Panc1 (cell line): ENCODE data around the gene MOSMO. TPM values are rescaled to one million over a fixed set of nuclear protein-coding genes. Genes with fewer than 3 reads are reported as not detected.

ENCODE experiments used
- ATAC-seq: fragments of 200-7000 bp; cut with Tn5 transposase; 2 replicates; pipeline ENCODE4 v1.9.1; 2020; ENCODE audit warnings: mild to moderate bottlenecking, moderate library complexity
- BruUV-seq: library from RNA; stranded (reverse); fragments of 400-500 nt; replicated peaks from 2 replicates; lab custom pipeline; 2021; lab: Mats Ljungman, UMichigan
- CTCF ChIA-PET: fragments of 300-600 bp; sonication (Branson Sonifier 250); formaldehyde crosslinking; loops from one replicate; lab custom pipeline; 2022; ENCODE audit warnings: antibody characterized with exemption; lab: Charles Lee
- POLR2A ChIA-PET: fragments of 300-600 bp; sonication (Branson Sonifier 250); formaldehyde crosslinking; loops from one replicate; lab custom pipeline; 2022; ENCODE audit warnings: antibody characterized with exemption; lab: Charles Lee
- DNase-seq: peaks from one replicate; pipeline ENCODE4 v3.0.0-alpha.2; 2010; ENCODE audit warnings: low read depth, low spot score
- H3K27ac ChIP-seq: 2 replicates; pipeline ENCODE4 v1.5.1; 2011; ENCODE audit warnings: mild to moderate bottlenecking, low read length, inconsistent platforms
- H3K27me3 ChIP-seq: fragments of 200-500 bp; sonication (Bioruptor generic); 2 replicates; pipeline ENCODE4 v1.6.0; 2014; ENCODE audit warnings: low read length, inconsistent platforms; ENCODE audit not compliant: control insufficient read depth, insufficient read depth
- H3K36me3 ChIP-seq: fragments of 200-500 bp; sonication (Bioruptor generic); 2 replicates; pipeline ENCODE4 v1.5.1; 2014; ENCODE audit warnings: inconsistent platforms, mild to moderate bottlenecking, low read length, moderate library complexity; ENCODE audit not compliant: control insufficient read depth, insufficient read depth
- H3K4me1 ChIP-seq: 2 replicates; pipeline ENCODE4 v1.5.1; 2011; ENCODE audit warnings: inconsistent platforms, mild to moderate bottlenecking, low read length, moderate library complexity; ENCODE audit not compliant: control insufficient read depth, insufficient read depth
- H3K4me3 ChIP-seq, 2 experiments: 2 replicates each; pipeline ENCODE4 v1.5.1; 2011 to 2012; ENCODE audit warnings: low read depth in 2 of 2, low read length in 2 of 2, mild to moderate bottlenecking in 2 of 2, inconsistent platforms in 1 of 2, moderate library complexity in 1 of 2
- H3K9me3 ChIP-seq: fragments of 200-500 bp; sonication (Bioruptor generic); 2 replicates; pipeline ENCODE4 v1.5.1; 2014; ENCODE audit warnings: low read depth, mild to moderate bottlenecking, inconsistent platforms, low read length, moderate library complexity; ENCODE audit not compliant: control insufficient read depth, insufficient read depth
- POLR2AphosphoS5 ChIP-seq: IDR thresholded peaks from 2 replicates; pipeline ENCODE4 v1.6.1; 2012; ENCODE audit warnings: mild to moderate bottlenecking, low read depth, low read length, moderate library complexity
- SIN3A ChIP-seq: IDR thresholded peaks from 2 replicates; pipeline ENCODE4 v1.6.1; 2012; ENCODE audit warnings: low read depth, mild to moderate bottlenecking, low read length, moderate library complexity, borderline replicate concordance; ENCODE audit not compliant: insufficient read depth
- TCF7L2 ChIP-seq: IDR thresholded peaks from 2 replicates; pipeline ENCODE4 v1.6.1; 2011; ENCODE audit warnings: mild to moderate bottlenecking, low read depth, low read length, inconsistent platforms
- in situ Hi-C: cut with HindIII; loops from 2 replicates; pipeline ENCODE4 v1.10.0; 2016; ENCODE audit warnings: low sequenced_read_pairs, low pct_unique_long_range_greater_than_20kb
- intact Hi-C: fragments of 100-400 bp; cut with micrococcal nuclease; formaldehyde crosslinking; loops from one replicate; pipeline ENCODE4 v1.10.0; 2022; ENCODE audit not compliant: unreplicated experiment
- total RNA-seq: library from RNA; stranded (reverse); gene quantifications from one replicate; pipeline ENCODE4 v1.2.1, GENCODE V29; 2021; ENCODE audit not compliant: unreplicated experiment
- TF ChIP-seq, protein P1 (sequence below), 2 experiments: IDR thresholded peaks; 2 replicates each; pipeline ENCODE4 v1.6.1; 2011 to 2012; ENCODE audit warnings: low read depth in 2 of 2, control low read depth in 1 of 2, low read length in 1 of 2, mild to moderate bottlenecking in 1 of 2, moderate library complexity in 1 of 2; ENCODE audit not compliant: insufficient read depth in 1 of 2
- TF ChIP-seq, protein P2 (sequence below): fragments of 450-650 bp; IDR thresholded peaks from 2 replicates; pipeline ENCODE4 v1.5.1; 2017; ENCODE audit warnings: mild to moderate bottlenecking

MOSMO gene
- total RNA-seq, 1 experiment from 2014 or later = 20.6 TPM

DNA sequence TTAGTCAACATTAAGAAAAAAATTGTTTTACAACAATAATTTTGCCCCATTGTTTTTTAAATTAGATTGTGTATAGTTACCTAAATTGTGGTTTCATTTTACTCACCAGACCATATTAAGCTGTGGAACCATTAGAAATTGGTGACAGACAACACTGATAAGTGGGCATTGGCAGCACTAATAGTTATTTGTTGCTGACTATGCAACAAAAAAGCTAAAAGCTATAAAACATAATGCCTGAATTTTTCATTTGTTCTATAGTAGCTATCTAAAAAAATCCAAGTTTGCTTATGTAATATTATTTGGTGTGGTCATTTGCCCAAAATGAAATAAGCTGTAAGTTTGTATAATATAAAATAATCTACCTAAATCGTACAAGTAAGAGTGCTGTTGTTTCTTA lies 70.7 kb downstream of the MOSMO start:
- Histone ChIP-seq H3K27me3 (no peaks in the 10 kb centered on the region), H3K36me3 (peaks cover 6% of the 10 kb centered on the region; the same call in 1 of the 2 replicates), H3K27ac (no peak overlapping the region), H3K4me3 (no peak overlapping the region), H3K4me1 (peaks cover 5% of the 10 kb centered on the region; the same call in 1 of the 2 replicates), H3K9me3 (no peaks in the 10 kb centered on the region)
- CTCF ChIA-PET = interaction anchor here (0.6 to 2.0 kb wide), 8 partner anchors 20 to 119 kb away, joined by 3 to 34 read pairs (median 6); partner anchors contain the start of gene PDZD9
- DNase-seq (no peak), ATAC-seq (no peak)
- intact Hi-C loops = no loop called here
- POLR2A ChIA-PET = no interaction called here
- TF ChIP-seq, protein P1, sequence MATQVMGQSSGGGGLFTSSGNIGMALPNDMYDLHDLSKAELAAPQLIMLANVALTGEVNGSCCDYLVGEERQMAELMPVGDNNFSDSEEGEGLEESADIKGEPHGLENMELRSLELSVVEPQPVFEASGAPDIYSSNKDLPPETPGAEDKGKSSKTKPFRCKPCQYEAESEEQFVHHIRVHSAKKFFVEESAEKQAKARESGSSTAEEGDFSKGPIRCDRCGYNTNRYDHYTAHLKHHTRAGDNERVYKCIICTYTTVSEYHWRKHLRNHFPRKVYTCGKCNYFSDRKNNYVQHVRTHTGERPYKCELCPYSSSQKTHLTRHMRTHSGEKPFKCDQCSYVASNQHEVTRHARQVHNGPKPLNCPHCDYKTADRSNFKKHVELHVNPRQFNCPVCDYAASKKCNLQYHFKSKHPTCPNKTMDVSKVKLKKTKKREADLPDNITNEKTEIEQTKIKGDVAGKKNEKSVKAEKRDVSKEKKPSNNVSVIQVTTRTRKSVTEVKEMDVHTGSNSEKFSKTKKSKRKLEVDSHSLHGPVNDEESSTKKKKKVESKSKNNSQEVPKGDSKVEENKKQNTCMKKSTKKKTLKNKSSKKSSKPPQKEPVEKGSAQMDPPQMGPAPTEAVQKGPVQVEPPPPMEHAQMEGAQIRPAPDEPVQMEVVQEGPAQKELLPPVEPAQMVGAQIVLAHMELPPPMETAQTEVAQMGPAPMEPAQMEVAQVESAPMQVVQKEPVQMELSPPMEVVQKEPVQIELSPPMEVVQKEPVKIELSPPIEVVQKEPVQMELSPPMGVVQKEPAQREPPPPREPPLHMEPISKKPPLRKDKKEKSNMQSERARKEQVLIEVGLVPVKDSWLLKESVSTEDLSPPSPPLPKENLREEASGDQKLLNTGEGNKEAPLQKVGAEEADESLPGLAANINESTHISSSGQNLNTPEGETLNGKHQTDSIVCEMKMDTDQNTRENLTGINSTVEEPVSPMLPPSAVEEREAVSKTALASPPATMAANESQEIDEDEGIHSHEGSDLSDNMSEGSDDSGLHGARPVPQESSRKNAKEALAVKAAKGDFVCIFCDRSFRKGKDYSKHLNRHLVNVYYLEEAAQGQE (IDR thresholded peaks at IDR 0.05; ENCODE audit: insufficient read depth in 1 of 2, low read depth in 2 of 2, low read length in 1 of 2) = no peak
- TF ChIP-seq TCF7L2 (no peak), SIN3A (no peak), POLR2AphosphoS5 (no peak)
- TF ChIP-seq, protein P2, sequence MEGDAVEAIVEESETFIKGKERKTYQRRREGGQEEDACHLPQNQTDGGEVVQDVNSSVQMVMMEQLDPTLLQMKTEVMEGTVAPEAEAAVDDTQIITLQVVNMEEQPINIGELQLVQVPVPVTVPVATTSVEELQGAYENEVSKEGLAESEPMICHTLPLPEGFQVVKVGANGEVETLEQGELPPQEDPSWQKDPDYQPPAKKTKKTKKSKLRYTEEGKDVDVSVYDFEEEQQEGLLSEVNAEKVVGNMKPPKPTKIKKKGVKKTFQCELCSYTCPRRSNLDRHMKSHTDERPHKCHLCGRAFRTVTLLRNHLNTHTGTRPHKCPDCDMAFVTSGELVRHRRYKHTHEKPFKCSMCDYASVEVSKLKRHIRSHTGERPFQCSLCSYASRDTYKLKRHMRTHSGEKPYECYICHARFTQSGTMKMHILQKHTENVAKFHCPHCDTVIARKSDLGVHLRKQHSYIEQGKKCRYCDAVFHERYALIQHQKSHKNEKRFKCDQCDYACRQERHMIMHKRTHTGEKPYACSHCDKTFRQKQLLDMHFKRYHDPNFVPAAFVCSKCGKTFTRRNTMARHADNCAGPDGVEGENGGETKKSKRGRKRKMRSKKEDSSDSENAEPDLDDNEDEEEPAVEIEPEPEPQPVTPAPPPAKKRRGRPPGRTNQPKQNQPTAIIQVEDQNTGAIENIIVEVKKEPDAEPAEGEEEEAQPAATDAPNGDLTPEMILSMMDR = no peak
- no TSS peak for BruUV-seq
- in situ Hi-C loops = loop anchor here (25.0 kb wide), 1 partner anchor 109 kb away; no protein-coding TSS in a partner anchor

DNA sequence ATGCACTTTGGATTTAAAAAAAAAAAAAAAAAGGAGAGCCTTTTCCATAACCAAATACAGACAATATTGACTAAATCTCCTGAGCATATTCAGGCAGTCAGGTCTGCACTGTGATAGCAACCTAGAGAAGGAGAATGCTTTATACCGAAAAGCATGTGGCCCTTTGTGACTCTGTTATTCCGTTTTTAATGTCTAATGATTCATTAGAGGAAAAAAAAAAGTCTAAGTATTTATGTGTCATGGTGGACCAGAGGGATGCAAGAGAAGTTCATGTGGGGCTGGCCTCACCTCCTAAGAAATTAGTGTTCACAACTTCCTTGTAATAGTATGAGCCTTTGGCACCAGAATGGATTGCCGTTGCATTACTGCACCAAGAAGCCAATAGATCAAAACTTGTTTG lies 73.1 kb downstream of the MOSMO start:
- Histone ChIP-seq H3K4me1 (no peaks in the 10 kb centered on the region), H3K27ac (no peak overlapping the region), H3K36me3 (peaks cover 6% of the 10 kb centered on the region; the same call in 1 of the 2 replicates), H3K9me3 (no peaks in the 10 kb centered on the region), H3K27me3 (no peaks in the 10 kb centered on the region), H3K4me3 (no peak overlapping the region)
- no peak for TF ChIP-seq SIN3A
- TF ChIP-seq, protein P2 = no peak
- no peak for TF ChIP-seq TCF7L2
- TF ChIP-seq, protein P1 (IDR thresholded peaks at IDR 0.05; ENCODE audit: insufficient read depth in 1 of 2, low read depth in 2 of 2, low read length in 1 of 2) = no peak
- TF ChIP-seq POLR2AphosphoS5 = no peak
- BruUV-seq = no TSS peak
- ATAC-seq (no peak), DNase-seq (no peak)
- ChIA-PET POLR2A (no interaction called here), CTCF (no interaction called here)
- in situ Hi-C loops (loop anchor here (25.0 kb wide), 1 partner anchor 106 kb away; no protein-coding TSS in a partner anchor), intact Hi-C loops (no loop called here)
